22Rv1 (cell line): ENCODE measurements around the gene PLPPR5.

Experiments used
- ZFX ChIP-seq: fragments of 450-650 bp; IDR thresholded peaks from 2 replicates; pipeline ENCODE4 v1.6.1; 2017; ENCODE audit warnings: antibody characterized with exemption, borderline replicate concordance
- TF ChIP-seq, protein P1 (sequence below): fragments of 450-650 bp; IDR thresholded peaks from 2 replicates; pipeline ENCODE4 v1.5.1; 2017; ENCODE audit warnings: mild to moderate bottlenecking

DNA sequence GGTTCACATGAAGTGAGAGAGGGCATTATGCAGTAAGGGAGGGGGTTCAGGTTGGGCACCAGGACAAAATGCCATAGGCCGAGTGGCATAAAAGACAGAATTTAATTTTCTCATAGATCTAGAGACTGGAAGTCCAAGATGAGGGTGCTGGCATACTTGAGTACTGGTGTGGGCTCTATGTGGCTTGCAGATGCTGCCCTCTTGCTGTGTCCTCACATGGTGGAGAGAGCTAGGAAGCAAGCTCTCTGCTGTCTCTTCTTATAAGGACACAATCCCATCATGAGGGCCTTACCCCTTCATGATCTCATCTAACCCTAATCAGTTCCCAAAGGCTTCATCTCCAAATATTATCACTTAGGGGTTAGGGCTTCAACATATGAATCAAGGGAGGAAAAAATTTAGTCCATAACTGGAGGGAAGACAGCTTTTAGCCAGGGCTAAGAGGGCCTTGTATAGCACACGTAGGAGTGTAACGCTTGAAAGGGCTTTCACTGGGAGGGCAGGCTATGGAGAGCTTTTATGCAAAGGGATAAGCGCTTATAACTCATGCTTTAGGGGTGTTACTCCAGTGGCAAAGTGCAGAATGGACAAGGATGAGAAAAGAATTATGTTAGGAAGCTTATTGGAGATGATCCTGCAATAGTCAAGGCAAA is 64.5 kb downstream of the PLPPR5 start:
- TF ChIP-seq, protein P1, sequence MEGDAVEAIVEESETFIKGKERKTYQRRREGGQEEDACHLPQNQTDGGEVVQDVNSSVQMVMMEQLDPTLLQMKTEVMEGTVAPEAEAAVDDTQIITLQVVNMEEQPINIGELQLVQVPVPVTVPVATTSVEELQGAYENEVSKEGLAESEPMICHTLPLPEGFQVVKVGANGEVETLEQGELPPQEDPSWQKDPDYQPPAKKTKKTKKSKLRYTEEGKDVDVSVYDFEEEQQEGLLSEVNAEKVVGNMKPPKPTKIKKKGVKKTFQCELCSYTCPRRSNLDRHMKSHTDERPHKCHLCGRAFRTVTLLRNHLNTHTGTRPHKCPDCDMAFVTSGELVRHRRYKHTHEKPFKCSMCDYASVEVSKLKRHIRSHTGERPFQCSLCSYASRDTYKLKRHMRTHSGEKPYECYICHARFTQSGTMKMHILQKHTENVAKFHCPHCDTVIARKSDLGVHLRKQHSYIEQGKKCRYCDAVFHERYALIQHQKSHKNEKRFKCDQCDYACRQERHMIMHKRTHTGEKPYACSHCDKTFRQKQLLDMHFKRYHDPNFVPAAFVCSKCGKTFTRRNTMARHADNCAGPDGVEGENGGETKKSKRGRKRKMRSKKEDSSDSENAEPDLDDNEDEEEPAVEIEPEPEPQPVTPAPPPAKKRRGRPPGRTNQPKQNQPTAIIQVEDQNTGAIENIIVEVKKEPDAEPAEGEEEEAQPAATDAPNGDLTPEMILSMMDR: no peak
- TF ChIP-seq ZFX: no peak
